OCI-M1 (cell line): Measurements from ENCODE around the gene TMEM120B.
"Not testable (repeated sequence)": the region's sequence is repeated elsewhere in the genome, so short reads cannot be mapped to it uniquely, and the experiment has no call there.

Source experiments
- DNase-seq: peaks from one replicate; lab custom pipeline; 2025; lab: John Stamatoyannopoulos, UW

Gene TMEM120B

GRCh38 chr12:121776190-121777098 lies 63.9 kb downstream of the TMEM120B start:
- DNase-seq, result peak; percentile 78

GRCh38 chr12:121778567-121779421 lies 66.2 kb downstream of the TMEM120B start:
- DNase-seq, result no peak

- no peak for DNase-seq
Measured at GRCh38 chr12:121779422-121779895, 66.9 kb downstream of the TMEM120B start.

- no peak for DNase-seq
Measured at GRCh38 chr12:121780429-121780828, 67.9 kb downstream of the TMEM120B start.

GRCh38 chr12:121781484-121781997 lies 69.0 kb downstream of the TMEM120B start:
- no peak for DNase-seq

GRCh38 chr12:121781998-121782979 lies 69.7 kb downstream of the TMEM120B start:
- DNase-seq, result peak; percentile 87

- no peak for DNase-seq
Measured at GRCh38 chr12:121783766-121784165, 71.2 kb downstream of the TMEM120B start.

- no peak for DNase-seq
Measured at GRCh38 chr12:121784460-121784859, 71.9 kb downstream of the TMEM120B start.

GRCh38 chr12:121786440-121786825 lies 73.9 kb downstream of the TMEM120B start:
- DNase-seq, result no peak

- DNase-seq, result no peak
Measured at GRCh38 chr12:121787063-121788025, 74.8 kb downstream of the TMEM120B start.

- no peak for DNase-seq
Measured at GRCh38 chr12:121788176-121788818, 75.7 kb downstream of the TMEM120B start.

GRCh38 chr12:121789233-121789781 lies 76.8 kb downstream of the TMEM120B start:
- no peak for DNase-seq

- DNase-seq, result no peak
Measured at GRCh38 chr12:121789800-121790728, 77.5 kb downstream of the TMEM120B start.

GRCh38 chr12:121790785-121791184 lies 78.2 kb downstream of the TMEM120B start:
- not testable (repeated sequence) for DNase-seq

GRCh38 chr12:121791671-121792551 lies 79.4 kb downstream of the TMEM120B start:
- no peak for DNase-seq

GRCh38 chr12:121792607-121793439 lies 80.3 kb downstream of the TMEM120B start:
- DNase-seq, result no peak
